GM19467 (cell line): ENCODE data around the gene KLHL22.
"Not testable (repeated sequence)": the region's sequence is repeated elsewhere in the genome, so short reads cannot be mapped to it uniquely, and the experiment has no call there.

Experiments used
- ATAC-seq: cut with Tn5 transposase; IDR thresholded peaks from one replicate; pipeline ENCODE4 v1.9.1; 2021; ENCODE audit warnings: mild to moderate bottlenecking, moderate library complexity; ENCODE audit not compliant: unreplicated experiment

KLHL22 gene

DNA sequence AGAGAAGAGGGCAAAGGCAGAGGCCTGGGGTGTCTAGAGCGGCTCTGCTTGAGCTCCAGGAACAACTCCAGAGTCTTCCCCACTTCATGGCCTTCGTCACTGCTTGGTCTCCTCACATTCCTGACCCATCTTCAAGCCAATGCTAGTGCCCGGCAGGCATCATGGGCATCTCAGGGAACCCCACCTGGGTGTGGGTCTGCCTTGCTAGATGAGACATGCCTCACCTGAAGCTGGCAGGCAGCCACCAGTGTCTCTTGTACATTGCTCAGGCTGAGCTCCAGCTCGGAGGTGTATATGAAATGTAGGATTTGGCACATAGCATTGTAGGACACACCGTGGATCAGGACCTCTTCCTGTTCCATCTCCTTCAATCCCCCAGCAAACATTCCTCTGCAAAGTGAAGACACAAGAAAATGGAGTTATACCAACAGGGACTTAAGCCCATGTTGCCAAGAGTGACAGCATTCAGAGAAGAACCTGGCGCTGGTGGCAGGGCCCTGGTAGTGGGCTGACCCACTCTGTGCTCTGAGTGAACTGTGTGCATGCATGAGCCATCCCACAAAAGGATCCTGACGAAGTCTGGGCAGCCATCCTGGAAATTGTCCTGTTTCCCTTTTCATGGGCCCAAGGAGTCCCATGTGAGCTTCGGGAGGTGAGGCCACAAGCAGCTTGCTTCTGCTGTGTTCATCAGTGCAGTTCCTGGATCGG, 24.3 kb downstream of the KLHL22 start:
- no peak for ATAC-seq

DNA sequence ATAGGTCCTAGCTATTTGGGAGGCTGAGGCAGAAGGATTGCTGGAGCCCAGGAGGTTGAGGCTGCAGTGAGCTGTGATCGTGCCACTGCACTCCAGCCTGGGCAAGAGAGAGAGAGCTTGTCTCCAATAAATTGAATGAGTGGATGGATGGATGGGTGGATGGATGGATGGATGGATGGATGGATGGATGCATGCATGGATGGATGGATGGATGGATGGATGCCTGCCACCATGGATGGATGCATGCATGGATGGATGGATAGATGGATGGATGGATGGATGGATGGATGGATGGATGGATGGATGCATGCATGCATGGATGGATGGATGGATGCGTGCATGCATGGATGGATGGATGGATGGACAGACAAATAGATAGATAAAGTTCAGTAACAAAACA, 25.1 kb downstream of the KLHL22 start:
- ATAC-seq: not testable (repeated sequence)

DNA sequence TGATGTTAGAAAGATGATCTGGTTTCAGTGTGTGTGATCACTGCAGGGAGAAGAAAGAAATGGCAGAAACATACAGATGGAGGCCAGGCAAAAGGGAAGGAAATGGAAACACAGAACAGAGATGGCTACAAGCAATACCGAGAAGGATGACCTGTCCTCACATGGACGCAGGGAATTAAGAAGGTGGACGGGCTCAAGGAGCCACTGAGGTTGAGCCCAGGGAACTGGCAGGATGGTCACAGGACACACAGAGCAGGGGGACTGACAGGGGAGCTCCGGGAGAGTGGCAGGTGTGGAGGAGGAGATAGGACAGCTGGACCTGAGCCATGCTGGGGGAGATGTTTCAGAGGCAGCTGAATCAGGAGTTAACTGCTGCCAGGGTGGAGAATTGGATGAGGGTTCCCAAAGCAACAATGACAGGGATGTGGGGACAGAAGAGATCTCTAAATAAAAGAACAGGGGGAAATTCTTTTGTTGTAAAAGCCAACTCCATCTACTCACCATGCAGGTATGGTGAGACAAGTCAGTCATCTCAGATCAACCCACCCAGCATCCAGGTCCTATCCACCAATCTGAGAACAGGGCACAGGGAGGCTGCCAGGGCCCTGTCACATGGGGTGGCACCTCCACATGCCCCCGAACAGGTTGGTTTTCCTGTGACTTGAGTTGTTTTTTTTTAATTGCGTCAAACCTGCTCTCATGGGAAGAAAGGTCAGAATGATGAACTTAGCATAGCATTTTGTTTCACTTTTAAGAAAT, 26.3 kb downstream of the KLHL22 start:
- no peak for ATAC-seq

DNA sequence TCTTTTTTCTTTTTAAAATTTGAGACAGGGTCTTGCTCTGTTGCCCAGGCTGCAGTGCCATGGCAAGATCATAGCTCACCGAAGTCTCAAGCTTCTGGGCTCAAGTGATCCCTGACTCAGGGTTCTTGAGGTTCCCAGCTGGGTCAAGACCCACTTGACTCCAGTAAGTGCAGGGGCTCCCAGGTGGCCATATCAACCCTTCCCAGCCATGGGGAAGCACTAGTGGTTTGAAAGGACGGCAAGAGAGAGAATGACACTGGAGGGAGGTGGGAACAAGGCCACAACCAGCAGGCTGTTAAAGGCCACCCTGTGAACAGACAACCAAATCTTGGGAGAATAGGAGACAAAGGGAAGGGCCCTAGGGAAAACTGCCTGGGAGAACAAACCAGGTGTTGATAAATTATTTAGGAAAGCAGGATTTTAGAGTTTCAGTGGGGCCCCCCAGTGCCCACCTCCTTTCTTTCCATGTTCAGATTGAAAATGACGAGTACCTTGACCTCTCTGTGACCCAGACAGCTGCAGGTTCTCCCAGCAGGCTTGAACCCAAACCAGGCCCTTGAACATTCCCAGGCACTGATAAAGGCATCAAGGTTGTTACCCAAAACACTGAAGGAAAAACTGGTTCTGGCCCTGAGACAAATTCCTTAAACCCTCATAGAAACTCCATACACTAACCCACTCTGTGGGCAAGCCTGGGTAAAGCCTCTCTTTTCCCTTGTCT, 28.8 kb downstream of the KLHL22 start:
- ATAC-seq: no peak

DNA sequence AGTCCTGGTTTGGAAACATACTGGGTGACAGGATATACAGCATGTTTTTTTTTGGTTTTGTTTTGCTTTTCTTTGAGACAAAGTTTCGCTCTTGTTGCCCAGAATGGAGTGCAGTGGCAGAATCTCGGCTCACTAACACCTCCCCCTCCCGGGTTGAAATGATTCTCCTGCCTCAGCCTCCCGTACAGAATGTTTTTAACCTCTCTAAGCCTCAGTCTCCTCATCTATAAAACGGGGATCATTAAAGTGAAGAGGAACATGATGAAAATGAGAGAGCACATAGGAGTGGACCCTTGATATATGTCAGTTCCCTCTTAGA, 29.9 kb downstream of the KLHL22 start:
- ATAC-seq: no peak

DNA sequence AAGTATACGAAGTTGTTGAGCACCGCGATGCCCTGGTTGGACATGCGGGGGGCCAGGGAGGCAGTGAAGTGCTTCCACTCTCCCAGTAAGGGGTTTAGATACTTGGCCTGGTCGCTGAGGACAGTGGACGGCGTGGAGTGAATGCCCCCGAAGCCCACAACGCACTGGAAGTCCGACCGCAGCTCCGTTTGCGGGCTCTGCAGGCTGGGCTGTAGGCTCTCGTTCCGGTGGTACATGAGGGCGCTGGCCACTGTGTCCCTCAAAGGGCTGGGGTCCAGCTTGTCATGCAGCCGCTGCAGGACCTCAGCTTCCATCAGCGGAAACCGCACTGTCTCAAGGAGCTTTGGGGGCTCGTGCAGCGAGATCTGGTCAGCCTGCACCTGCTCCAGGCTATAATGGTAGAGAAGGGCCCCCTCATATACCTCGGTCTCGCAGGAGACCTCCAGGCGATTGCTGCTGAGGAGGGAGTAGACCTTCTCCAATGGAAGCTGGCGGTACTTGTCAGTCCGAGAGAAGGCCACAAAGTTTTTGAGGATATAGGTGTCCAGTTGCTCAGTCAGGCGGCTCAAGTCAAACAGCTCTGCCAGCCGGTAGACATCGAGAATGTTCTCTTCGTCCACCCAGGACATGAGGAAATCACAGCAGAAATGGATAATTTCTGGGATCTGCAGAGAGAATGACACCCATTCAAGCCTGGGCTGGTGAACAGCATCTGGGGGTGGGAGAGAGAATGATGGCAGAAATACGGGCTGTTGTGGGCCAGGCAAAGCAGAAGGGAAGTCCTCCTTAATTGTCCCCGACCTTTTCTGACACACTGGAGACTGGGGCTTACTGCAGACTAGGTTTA, 30.5 kb downstream of the KLHL22 start:
- no peak for ATAC-seq

DNA sequence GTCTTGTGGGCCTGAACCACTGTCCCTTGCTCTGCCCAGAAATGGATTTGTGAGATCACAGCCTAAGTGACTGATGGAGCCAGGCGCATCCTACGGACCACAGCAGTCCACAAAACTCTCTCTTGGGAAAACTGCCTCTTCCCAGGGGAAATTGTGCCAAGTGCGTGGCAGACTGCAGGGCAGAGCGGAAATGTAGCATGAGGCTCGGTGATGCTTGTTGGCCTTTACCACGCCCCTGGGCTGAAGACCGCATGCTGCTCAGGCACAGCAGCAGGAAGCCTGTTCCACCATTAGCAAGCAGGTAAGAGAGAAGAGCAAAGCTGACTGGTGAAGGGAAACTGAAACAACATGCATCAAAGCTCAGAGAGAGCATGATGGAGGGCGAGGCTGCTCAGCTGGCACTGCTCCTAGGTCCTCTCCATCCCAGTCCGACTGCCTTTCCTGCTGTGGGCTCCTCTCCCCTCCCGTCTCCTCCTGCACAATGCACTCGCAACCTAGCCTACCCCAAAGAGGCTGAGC, 31.4 kb downstream of the KLHL22 start:
- ATAC-seq: no peak

DNA sequence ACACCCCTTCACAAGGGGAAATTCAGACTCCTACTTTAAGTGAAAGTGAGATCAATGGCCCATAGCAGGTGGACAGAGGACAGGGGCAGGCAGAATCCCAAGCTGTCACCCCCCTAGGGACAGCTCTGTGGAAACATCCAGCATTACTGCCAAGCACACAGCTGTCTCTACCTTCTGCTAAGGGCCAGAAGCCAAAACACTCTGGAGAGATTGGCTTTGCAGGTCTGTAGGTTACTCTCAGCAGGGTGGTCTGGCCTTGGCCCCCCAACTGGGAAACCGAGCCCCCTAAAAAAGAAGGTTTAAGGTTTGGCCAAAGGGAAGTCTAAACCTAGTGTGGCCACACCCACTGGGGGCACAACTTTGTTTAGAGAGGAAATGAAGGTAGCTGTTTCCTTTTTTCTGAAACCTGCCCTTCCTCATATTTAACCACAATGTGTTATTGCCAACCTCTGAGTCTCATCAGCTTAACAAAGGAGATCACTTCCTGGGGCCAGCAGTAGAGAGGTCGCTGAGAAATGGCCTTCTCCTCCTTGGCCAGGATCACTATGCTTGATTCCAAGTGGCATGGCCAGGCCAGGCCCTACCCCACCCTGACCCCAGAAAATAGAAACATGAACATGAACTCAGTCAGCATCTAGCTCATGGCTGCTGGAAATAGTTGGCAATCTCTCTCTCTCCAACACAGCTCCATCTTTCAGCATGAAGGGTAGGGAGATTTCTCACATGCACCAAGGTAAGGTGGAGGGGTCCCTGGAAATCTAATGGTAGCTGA, 32.1 kb downstream of the KLHL22 start:
- ATAC-seq: no peak

DNA sequence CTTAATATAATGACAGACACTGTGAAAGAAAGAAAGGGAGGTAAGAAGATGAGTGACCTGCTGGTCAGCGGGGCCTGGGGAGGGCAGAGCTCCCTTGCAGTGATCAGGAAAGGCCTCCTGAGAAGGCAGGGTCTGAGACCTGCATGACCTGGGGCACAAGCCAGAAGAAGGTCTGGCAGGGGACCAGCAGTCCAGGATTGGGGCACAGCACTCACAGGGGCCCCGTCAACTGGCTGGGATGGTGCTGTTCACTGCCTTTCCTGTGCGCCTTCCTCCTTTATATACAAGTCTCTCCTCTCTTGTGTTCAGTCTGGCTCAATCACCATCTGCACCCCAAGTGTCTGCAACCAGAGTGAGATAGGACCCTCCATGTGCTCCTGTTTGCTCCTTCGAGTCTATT, 35.7 kb downstream of the KLHL22 start:
- no peak for ATAC-seq

DNA sequence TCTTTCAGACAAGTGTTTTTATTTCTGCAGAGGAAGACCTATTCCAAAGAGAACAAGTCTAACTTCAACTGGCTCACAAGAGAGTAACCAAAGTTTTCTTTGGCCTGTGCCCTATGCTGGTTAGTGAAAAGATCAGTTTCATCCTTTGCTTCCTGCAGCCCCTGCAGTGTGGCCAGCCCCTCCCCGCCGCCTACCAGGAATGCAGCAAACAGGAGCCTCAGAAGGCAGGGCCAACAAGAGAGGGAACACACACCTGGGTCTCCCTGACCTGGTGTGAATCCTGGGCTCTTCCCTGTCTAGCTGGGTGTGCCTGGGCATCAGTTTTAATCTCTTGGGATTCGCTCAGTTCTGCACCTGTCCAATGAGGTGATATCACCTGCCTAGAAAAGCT, 36.4 kb downstream of the KLHL22 start:
- ATAC-seq: no peak

DNA sequence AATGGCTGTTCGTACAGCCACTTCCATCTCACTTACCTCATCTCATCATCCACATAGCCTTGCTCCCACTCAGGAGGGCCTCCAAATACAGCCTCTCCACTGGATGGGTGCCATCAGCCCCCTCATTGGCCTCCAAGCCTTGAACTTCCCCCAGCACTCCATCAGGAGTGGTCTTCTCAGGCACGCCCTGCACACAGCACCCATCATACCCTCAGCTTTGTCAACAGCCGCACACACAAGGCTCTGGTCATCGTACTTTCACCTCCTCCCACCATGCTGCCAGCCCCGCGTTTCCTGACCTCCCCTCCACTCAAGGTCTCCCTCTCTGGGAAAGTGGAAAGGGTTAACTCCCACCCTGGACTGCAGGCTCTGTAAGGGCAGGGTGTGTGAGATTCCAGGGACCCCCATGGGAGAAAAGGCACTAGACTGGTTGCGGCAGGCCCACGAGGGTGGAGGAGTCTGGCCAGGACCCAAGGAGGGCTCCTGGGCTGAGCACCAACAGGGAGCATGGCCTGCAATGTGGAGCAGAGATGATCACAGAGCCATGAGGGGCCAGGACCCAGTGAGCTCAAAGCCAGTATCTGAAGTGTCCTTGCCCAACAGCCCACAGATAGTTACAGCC, 37.0 kb downstream of the KLHL22 start:
- ATAC-seq: no peak

DNA sequence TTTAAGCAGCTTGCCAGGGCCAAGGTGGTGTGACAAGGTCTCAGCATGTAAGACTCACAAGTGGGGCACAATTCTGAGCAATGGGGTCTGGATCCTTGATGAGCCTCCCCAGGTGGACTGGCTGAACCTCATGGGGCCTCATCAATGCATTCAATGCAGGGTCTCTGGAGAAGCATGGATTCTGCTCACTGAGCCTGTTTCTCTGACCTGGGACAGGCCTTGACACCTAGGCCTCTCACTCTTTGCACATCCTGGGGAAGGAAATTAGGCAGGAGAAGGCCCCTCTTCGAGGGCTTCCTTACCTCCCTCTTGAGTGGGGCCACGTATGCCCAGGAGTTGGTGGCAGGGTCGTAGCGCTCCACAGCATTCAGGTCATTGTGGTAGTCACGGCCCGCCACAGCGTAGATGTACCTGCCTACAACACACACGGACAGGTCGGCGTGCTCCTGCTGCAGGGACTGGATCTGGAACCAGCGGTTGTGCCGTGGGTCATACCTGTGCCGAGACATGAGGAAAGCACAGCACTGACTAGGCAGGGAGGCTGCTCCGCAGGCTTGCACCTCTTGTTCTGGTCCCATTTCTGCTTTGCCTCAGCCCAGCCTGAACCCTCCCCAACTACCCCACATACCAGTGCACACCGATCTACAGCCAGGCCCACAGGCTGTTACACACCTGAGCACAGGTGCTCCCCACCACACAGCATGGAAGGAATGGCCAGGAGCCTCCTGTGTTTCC, 37.9 kb downstream of the KLHL22 start:
- ATAC-seq: no peak

DNA sequence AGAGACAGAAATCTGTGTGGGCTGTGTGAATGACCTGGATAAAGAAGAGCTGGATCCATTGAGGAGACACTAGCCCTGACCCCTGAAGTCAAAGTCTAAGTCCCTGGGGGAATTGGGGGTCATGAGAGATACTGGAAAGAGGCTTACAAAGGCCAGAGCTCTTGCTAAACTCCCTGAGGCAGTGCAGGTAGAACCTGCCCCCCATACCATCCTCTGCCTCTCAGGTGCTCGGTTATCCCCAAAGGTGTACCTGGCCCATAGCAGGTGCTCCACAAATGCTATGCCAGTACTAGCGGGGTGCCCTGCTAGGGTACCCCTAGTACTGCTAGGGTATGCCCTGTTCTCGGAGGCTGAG, 38.9 kb downstream of the KLHL22 start:
- no peak for ATAC-seq

DNA sequence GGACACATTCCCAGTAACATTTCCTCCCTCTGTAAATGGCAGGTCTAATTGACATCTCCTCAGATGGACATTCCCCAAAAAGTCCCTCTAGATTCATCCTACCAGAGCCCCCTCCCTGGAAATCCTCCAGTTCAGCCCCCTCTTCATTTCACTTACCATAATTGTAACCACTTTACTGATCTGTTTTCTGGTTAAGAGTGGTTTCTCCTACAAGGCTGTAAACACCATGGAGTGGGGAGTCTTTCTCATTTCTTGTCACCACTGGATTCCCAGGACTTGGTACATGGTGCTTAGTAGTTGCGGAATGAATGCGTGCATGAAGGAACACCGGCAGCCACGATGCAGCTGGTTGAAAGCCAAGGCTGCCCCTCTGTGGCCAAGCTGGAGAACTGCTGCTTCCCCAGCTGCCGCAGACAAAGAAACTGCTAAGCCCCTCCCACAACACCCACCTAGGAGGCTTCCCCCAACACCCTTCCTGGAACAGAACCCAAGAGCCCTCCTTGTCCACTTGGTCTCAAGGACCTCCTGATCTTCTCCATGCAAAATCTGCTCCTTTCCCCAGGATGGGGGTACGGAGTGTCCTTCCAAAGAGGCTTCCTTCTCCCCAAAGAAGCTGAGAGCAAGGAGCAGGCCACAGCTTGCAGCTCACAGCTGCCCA, 39.4 kb downstream of the KLHL22 start:
- no peak for ATAC-seq

DNA sequence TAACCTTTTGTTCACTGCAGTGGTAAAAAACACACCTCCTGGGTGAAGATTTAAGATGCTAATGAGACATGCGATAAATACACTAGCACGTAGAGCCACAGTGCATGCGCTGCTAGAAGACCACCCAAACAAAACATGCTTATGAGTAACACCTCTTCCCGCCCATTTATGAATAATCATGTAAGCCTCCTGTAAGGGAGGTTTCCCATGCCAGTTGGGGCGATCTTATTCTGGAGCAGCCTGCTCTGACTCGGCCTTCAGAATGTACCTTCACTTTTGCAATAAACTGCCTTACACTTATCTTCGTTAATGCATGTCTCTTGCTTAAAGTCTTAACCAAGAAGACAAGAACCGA, 39.9 kb downstream of the KLHL22 start:
- ATAC-seq: no peak

DNA sequence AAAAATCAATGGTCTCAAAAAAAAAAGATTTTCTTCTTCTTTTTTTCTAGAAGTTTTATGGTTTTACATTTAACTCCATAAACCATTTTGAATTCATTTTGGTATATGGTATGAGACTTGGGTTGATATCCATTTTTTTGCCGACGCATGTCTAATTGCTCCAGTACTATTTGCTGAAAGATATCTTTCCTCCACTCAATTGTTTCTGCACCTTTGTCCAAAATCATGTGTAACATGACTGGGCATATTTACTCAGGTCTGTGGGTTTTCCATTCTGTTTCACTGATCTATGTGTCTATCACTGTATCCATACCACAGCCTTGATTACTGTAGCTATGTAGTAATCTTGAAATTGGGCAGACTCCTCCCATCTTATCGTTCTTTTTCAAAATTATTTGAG, 42.4 kb downstream of the KLHL22 start:
- ATAC-seq: no peak

DNA sequence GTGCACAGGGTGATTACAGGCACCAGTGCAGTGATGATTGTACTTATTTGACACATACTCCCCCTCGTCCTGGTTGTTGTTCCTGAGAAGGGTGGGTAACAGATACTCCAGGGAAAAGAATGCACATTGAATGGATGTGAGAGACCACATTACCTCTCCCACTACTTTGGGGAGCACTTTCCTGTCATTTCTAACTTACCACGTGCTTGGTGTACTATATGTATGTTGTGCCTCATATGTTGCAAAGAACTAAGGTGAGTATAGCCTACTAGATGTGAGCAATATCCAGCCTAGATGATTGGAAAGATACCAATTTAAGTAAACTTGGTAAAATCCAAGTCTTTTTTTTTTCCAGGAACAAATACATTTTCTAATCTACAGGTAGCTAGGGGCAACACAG, 43.7 kb downstream of the KLHL22 start:
- ATAC-seq: no peak

DNA sequence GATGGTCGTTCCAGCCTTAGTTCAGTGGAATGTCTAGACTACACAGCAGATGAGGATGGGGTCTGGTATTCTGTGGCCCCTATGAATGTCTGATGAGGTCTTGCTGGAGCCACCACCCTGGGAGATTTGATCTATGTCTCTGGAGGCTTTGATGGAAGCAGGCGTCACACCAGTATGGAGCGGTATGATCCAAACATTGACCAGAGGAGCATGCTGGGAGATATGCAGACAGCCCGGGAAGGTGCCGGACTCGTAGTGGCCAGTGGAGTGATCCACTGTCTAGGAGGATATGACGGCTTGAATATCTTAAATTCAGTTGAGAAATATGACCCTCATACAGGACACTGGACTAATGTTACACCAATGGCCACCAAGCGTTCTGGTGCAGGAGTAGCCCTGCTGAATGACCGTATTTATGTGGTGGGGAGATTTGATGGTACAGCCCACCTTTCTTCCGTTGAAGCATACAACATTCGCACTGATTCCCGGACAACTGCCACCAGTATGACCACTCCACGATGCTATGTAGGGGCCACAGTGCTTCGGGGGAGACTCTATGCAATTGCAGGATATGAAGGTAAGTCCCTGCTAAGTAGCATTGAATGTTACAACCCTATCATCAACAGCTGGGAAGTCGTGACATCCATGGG, 44.3 kb downstream of the KLHL22 start:
- not testable (repeated sequence) for ATAC-seq
